ENCODE data around the gene TUBB. TPM values are rescaled to one million over a fixed set of nuclear protein-coding genes. Genes with fewer than 3 reads are reported as not detected.

The TUBB gene
- total and polyA plus RNA-seq, 9 of the 15 experiments (the other 6 are each of a cell fraction or from before 2014, with no cell fraction given), result 971 to 2,870 (median 1,478) TPM

GRCh38 chr6:30687659-30688431 is 32.3 kb upstream of the TUBB start (continued):
- TF ChIP-seq ZNF444 (CRISPR knock-in tag; IDR thresholded peaks at IDR 0.05), result no peak
- no peak for TF ChIP-seq YY1 (IDR thresholded peaks at IDR 0.05; ENCODE audit: borderline replicate concordance in 1 of 3, control insufficient read depth in 1 of 3, extremely low read depth in 1 of 3, insufficient read depth in 3 of 3, insufficient read length in 1 of 3, insufficient replicate concordance in 2 of 3, low read depth in 1 of 3, low read length in 2 of 3)
- TF ChIP-seq E2F1 (CRISPR knock-in tag; IDR thresholded peaks at IDR 0.05), result no peak
- no peak for TF ChIP-seq ZNF140 (CRISPR knock-in tag; IDR thresholded peaks at IDR 0.05)
- no peak for TF ChIP-seq RBM39 (optimal IDR thresholded peaks at IDR 0.05; ENCODE audit: low read depth, low read length)
- no peak for TF ChIP-seq ZNF316 (IDR thresholded peaks at IDR 0.05)
- TF ChIP-seq HDAC1 (IDR thresholded peaks at IDR 0.05), result no peak
- TF ChIP-seq DLX4 (CRISPR knock-in tag; IDR thresholded peaks at IDR 0.05), result no peak
- TF ChIP-seq PCBP1 (IDR thresholded peaks at IDR 0.05; ENCODE audit: low read depth, low read length, poor library complexity, severe bottlenecking), result no peak
- TF ChIP-seq CBFA2T2 (conservative IDR thresholded peaks at IDR 0.05), result no peak
- no peak for TF ChIP-seq IRF2 (CRISPR knock-in tag; IDR thresholded peaks at IDR 0.05)
- no peak for TF ChIP-seq TCF15 (CRISPR knock-in tag; IDR thresholded peaks at IDR 0.05)
- TF ChIP-seq THRAP3 (IDR thresholded peaks at IDR 0.05; ENCODE audit: borderline replicate concordance), result no peak
- TF ChIP-seq TBP (optimal IDR thresholded peaks at IDR 0.05; ENCODE audit: low read depth, low read length), result no peak
- TF ChIP-seq GABPA (tag; conservative IDR thresholded peaks at IDR 0.05; ENCODE audit: low read depth), result 0 out of 2 replicates have a peak, but pooled peaks have one; percentile 10
- TF ChIP-seq ZBTB33 (CRISPR knock-in tag; IDR thresholded peaks at IDR 0.05), result no peak
- TF ChIP-seq THRB (CRISPR knock-in tag; conservative IDR thresholded peaks at IDR 0.05), result no peak
- no peak for TF ChIP-seq CHD2 (IDR thresholded peaks at IDR 0.05; ENCODE audit: low read depth, low read length)
- no peak for TF ChIP-seq SMARCC2 (IDR thresholded peaks at IDR 0.05; ENCODE audit: low read depth)
- no peak for TF ChIP-seq TAF7 (tag; IDR thresholded peaks at IDR 0.05)
- no peak for TF ChIP-seq ZBTB26 (CRISPR knock-in tag; IDR thresholded peaks at IDR 0.05)

Data from K562 (cell line).